Body of pancreas (tissue), 4 donors: ENCODE data around the gene ADA.

Experiments used
- CTCF ChIP-seq, 7 experiments: fragments of 450-650 bp in 4 of 7; fragments of 200-600 bp in 3 of 7; sonication (generic) in 3 of 7; IDR thresholded peaks; one replicate each; pipeline ENCODE4 v1.5.1; 2016 to 2019; ENCODE audit warnings: antibody characterized with exemption in 7 of 7
- POLR2A ChIP-seq, 3 donors: fragments of 450-650 bp; IDR thresholded peaks; one replicate each; pipeline ENCODE4 v1.6.1; 2016; ENCODE audit warnings: antibody characterized with exemption in 3 of 3, mild to moderate bottlenecking in 2 of 3

- no peak for TF ChIP-seq CTCF (IDR thresholded peaks at IDR 0.05)
- no peak for TF ChIP-seq POLR2A (IDR thresholded peaks at IDR 0.05)
Observed at GRCh38 chr20:44597930-44598329, 53.6 kb downstream of the ADA start.
